HepG2 (cell line): ENCODE measurements around the gene ITGB1. TPM values are rescaled to one million over a fixed set of nuclear protein-coding genes. Genes with fewer than 3 reads are reported as not detected.

ENCODE experiments used
- ATAC-seq: fragments of 200-7000 bp; cut with Tn5 transposase; 3 replicates; pipeline ENCODE4 v1.9.1; 2020; ENCODE audit warnings: mild to moderate bottlenecking, moderate library complexity
- BruUV-seq: library from RNA; stranded (reverse); fragments of 400-500 nt; replicated peaks from 2 replicates; lab custom pipeline; 2021; lab: Mats Ljungman, UMichigan
- CTCF ChIA-PET: fragments of 300-600 bp; formaldehyde crosslinking; extraction: SDS; loops from one replicate; lab custom pipeline; 2021; ENCODE audit warnings: low total read pairs, inconsistent platforms, low intra/inter-chr PET ratio; lab: Yijun Ruan, JAX
- POLR2A ChIA-PET: fragments of 350-600 bp; sonication (Branson Sonifier 250); formaldehyde crosslinking; loops from one replicate; lab custom pipeline; 2020; ENCODE audit warnings: antibody characterized with exemption, inconsistent platforms; lab: Yijun Ruan, JAX
- DNase-seq: peaks from one replicate; pipeline ENCODE4 v3.0.0-alpha.2; 2015; ENCODE audit warnings: low spot score
- FAIRE-seq: peaks from 3 replicates; lab custom pipeline; 2011; peaks lifted over from hg19 to GRCh38; lab: Jason Lieb, UNC
- H2AFZ ChIP-seq: one replicate; pipeline ENCODE4 v1.6.1; 2011; ENCODE audit warnings: low read length, inconsistent platforms
- H3K27ac ChIP-seq: fragments of 300-600 bp; 3 replicates; pipeline ENCODE4 v1.8.0; 2011; ENCODE audit warnings: mixed run types, mild to moderate bottlenecking, mixed read lengths, low read length, inconsistent platforms; ENCODE audit not compliant: insufficient read depth; ENCODE audit errors: extremely low read length
- H3K27me3 ChIP-seq, 2 experiments: fragments of 200-600 bp in 1 of 2; 2 replicates in 1 of 2; 3 replicates in 1 of 2; pipeline versions ENCODE4 v1.6.0 to v1.8.0; 2011; ENCODE audit warnings: low read length in 2 of 2, mild to moderate bottlenecking in 2 of 2, moderate library complexity in 2 of 2, inconsistent platforms in 1 of 2; ENCODE audit not compliant: insufficient read depth in 2 of 2, control insufficient read depth in 1 of 2
- H3K36me3 ChIP-seq, 2 experiments: fragments of 200-600 bp in 1 of 2; replicated peaks in 1 of 2; 2 replicates in 1 of 2; 3 replicates in 1 of 2; pipeline versions ENCODE4 v1.5.1 to v1.8.0; 2011; ENCODE audit warnings: low read length in 2 of 2, inconsistent platforms in 1 of 2; ENCODE audit not compliant: insufficient read depth in 2 of 2, control insufficient read depth in 1 of 2
- H3K4me1 ChIP-seq: 2 replicates; pipeline ENCODE4 v1.5.1; 2012; ENCODE audit warnings: low read length, inconsistent platforms; ENCODE audit not compliant: insufficient read depth
- H3K4me2 ChIP-seq: 2 replicates; pipeline ENCODE4 v1.6.0; 2011; ENCODE audit warnings: low read depth, low read length, inconsistent platforms
- H3K4me3 ChIP-seq, 3 experiments: fragments of 200-600 bp in 1 of 3; sonication (generic), shearing (Covaris generic) in 1 of 3; replicated peaks in 1 of 3; 2 replicates each; pipeline ENCODE4 v1.5.1; 2011 to 2016; ENCODE audit warnings: low read length in 3 of 3, inconsistent platforms in 2 of 3, low read depth in 2 of 3, mild to moderate bottlenecking in 2 of 3, control low read depth in 1 of 3, mixed read lengths in 1 of 3; ENCODE audit not compliant: insufficient read depth in 1 of 3
- H3K79me2 ChIP-seq: one replicate; pipeline ENCODE4 v1.6.1; 2011; ENCODE audit warnings: low read length, inconsistent platforms; ENCODE audit not compliant: insufficient read depth
- H3K9ac ChIP-seq: 2 replicates; pipeline ENCODE4 v1.6.0; 2011; ENCODE audit warnings: mild to moderate bottlenecking, low read depth, low read length, inconsistent platforms; ENCODE audit not compliant: insufficient read depth
- H3K9me3 ChIP-seq: 2 replicates; pipeline ENCODE4 v1.5.1; 2012; ENCODE audit warnings: mild to moderate bottlenecking, low read length
- H4K20me1 ChIP-seq: 2 replicates; pipeline ENCODE4 v1.6.0; 2011; ENCODE audit warnings: inconsistent platforms, mild to moderate bottlenecking, low read length, moderate library complexity; ENCODE audit not compliant: insufficient read depth
- KMT2A ChIP-seq: sonication (generic); formaldehyde crosslinking; IDR thresholded peaks from 2 replicates; pipeline ENCODE4 v1.4.0; 2020; ENCODE audit warnings: missing genetic modification reagents
- NFE2L1 ChIP-seq: sonication (generic); formaldehyde crosslinking; IDR thresholded peaks from 2 replicates; pipeline ENCODE4 v1.4.0; 2020; ENCODE audit warnings: missing genetic modification reagents, mild to moderate bottlenecking, borderline replicate concordance
- SMYD3 ChIP-seq: sonication (generic); formaldehyde crosslinking; IDR thresholded peaks from 2 replicates; pipeline ENCODE4 v1.8.1; 2023; ENCODE audit warnings: mild to moderate bottlenecking, missing genetic modification reagents
- ZNF12 ChIP-seq: sonication (generic); formaldehyde crosslinking; IDR thresholded peaks from 2 replicates; pipeline ENCODE4 v1.5.0; 2020; ENCODE audit warnings: missing genetic modification reagents
- ZNF484 ChIP-seq: sonication (generic); formaldehyde crosslinking; IDR thresholded peaks from 2 replicates; pipeline ENCODE4 v1.5.1; 2020; ENCODE audit warnings: mild to moderate bottlenecking, low read depth, missing genetic modification reagents, borderline replicate concordance
- WGBS: methylation state at CpG from one replicate; pipeline ENCODE4 v1.1.6; 2017; ENCODE audit warnings: low lambda C conversion rate; 5-methylcytosine and 5-hydroxymethylcytosine counted together
- in situ Hi-C: cut with HindIII; loops from 2 replicates; pipeline ENCODE4 v1.10.0; 2017; ENCODE audit warnings: low pct_unique_long_range_greater_than_20kb; ENCODE audit not compliant: extremely low pct_ligation_motif_present
- intact Hi-C: fragments of 100-400 bp; cut with micrococcal nuclease; formaldehyde crosslinking; loops from one replicate; pipeline ENCODE4 v1.10.0; 2022; ENCODE audit not compliant: unreplicated experiment
- polyA plus RNA-seq, 8 experiments: library from polyadenylated mRNA; depleted of rRNA in 3 of 8; stranded (reverse) in 7 of 8; unstranded in 1 of 8; fragments of >200 nt; fragmentation: Illumina TruSeq in 4 of 8; extraction: Trizol in 4 of 8; gene quantifications; 2 replicates each; pipeline versions ENCODE4 v1.2.1 to v1.2.3, GENCODE V29; 2011 to 2016; ENCODE audit warnings: low read depth in 4 of 8, missing spikeins in 1 of 8, mixed read lengths in 1 of 8; ENCODE audit not compliant: insufficient read depth in 1 of 8
- total RNA-seq, 5 experiments: library from RNA; depleted of rRNA; stranded (reverse); fragments of >200 nt; fragmentation: Illumina TruSeq; extraction: Trizol; gene quantifications; 2 replicates each; pipeline ENCODE4 v1.2.3, GENCODE V29; 2016; ENCODE audit warnings: low read depth in 1 of 5
- TF ChIP-seq, protein P1 (sequence below): sonication (generic); formaldehyde crosslinking; IDR thresholded peaks from 2 replicates; pipeline ENCODE4 v1.8.0; 2022; ENCODE audit warnings: missing genetic modification reagents, mild to moderate bottlenecking, inconsistent platforms, borderline replicate concordance

ITGB1 gene
- total and polyA plus RNA-seq, 2 of the 13 experiments (the other 11 are each of a cell fraction or from before 2014, with no cell fraction given): 190 to 204 TPM

DNA sequence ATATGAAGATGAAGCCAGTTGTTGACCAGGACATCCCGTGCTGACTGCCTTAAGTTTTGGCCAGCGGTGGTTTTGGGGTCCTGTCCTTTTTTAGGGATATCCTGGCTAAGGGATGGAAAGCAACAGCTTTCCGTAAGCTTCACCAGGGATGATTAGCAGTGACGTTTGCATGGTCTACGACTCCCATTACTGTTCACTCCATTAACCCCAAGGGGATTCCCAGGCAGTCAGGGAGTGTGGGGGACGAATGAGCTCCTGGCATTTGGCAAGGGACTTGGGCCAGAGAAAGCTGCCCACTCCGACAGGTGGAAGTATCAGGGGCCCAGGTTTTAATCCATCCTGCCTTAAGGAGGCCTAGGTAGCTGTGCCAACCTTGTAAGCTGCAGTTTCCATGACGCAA, 66.8 kb downstream of the ITGB1 start:
- ChIA-PET POLR2A (no interaction called here), CTCF (no interaction called here)
- FAIRE-seq (no peak), DNase-seq (no peak), ATAC-seq (peak; percentile 50)
- Histone ChIP-seq H3K4me2 (no peak overlapping the region), H3K4me3 (no peak overlapping the region), H3K27ac (no peak overlapping the region), H3K36me3 (no peaks in the 10 kb centered on the region), H3K4me1 (no peaks in the 10 kb centered on the region), H4K20me1 (no peaks in the 10 kb centered on the region), H3K79me2 (no peaks in the 10 kb centered on the region), H3K9me3 (no peaks in the 10 kb centered on the region), H2AFZ (no peak overlapping the region), H3K9ac (no peak overlapping the region), H3K27me3 (no peaks in the 10 kb centered on the region)
- BruUV-seq: no TSS peak
- TF ChIP-seq KMT2A (CRISPR knock-in tag): no peak
- TF ChIP-seq ZNF484: no peak
- no peak for TF ChIP-seq NFE2L1 (CRISPR knock-in tag)
- no peak for TF ChIP-seq SMYD3 (CRISPR knock-in tag)
- WGBS: 87% methylated on average over 8 of the region's 8 CpGs
- in situ Hi-C loops (no loop called here), intact Hi-C loops (no loop called here)

DNA sequence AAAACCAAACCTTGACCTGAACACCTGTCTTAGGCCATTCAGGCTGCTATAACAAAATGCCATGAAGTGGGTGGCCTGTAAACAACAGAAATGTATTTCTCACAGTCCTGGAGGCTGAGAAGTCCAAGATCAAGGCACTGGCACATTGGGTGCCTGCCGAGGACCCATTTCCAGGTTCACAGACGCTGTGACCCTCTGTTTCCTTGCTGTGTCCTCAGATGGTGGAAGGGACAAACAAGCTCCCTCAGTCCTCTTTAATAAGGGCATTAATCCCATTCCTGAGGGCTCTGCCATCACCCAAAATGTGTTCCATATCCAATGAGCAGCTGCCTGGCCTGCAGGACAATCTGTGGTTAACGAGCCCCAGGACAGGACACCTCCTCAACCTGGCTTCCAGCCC, 67.6 kb downstream of the ITGB1 start:
- Histone ChIP-seq H2AFZ (no peak overlapping the region), H3K4me3 (no peak overlapping the region), H3K36me3 (no peaks in the 10 kb centered on the region), H3K9me3 (no peaks in the 10 kb centered on the region), H3K4me1 (no peaks in the 10 kb centered on the region)
- ATAC-seq (peak; percentile 18; the same call in 2 of the 3 replicates), FAIRE-seq (no peak), DNase-seq (no peak)
- BruUV-seq: no TSS peak
- ChIA-PET CTCF (no interaction called here), POLR2A (no interaction called here)
- WGBS: 55% methylated on average over 3 of the region's 3 CpGs
- TF ChIP-seq ZNF12 (CRISPR knock-in tag): peak; percentile 74; the same call in 1 of the 2 replicates
- TF ChIP-seq, protein P1, sequence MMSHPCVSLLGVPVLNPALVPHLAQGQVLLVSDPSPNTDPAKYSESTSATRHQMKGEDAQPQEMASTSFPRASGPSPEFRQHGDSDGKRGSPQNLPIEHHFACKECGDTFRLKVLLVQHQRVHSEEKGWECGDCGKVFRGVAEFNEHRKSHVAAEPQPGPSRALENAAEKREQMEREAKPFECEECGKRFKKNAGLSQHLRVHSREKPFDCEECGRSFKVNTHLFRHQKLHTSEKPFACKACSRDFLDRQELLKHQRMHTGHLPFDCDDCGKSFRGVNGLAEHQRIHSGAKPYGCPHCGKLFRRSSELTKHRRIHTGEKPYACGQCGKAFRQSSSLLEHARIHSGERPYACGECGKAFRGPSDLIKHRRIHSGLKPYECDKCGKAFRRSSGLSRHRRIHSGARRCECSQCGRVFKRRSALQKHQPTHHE: no peak
- TF ChIP-seq, all 625 proteins: peak for 1
- no peak overlapping the region for H3K4me2 ChIP-seq
- H4K20me1 ChIP-seq: no peaks in the 10 kb centered on the region
- in situ Hi-C loops (no loop called here), intact Hi-C loops (no loop called here)
- H3K9ac ChIP-seq: no peak overlapping the region
- H3K27me3 ChIP-seq: no peaks in the 10 kb centered on the region; a peak in 1 of 5 replicates
- no peaks in the 10 kb centered on the region for H3K79me2 ChIP-seq
- H3K27ac ChIP-seq: no peak overlapping the region
